ENCODE measurements around the gene GBP2. TPM values are rescaled to one million over a fixed set of nuclear protein-coding genes. Genes with fewer than 3 reads are reported as not detected.

The GBP2 gene
- total RNA-seq, 1 donor, result 55.0 TPM

DNA sequence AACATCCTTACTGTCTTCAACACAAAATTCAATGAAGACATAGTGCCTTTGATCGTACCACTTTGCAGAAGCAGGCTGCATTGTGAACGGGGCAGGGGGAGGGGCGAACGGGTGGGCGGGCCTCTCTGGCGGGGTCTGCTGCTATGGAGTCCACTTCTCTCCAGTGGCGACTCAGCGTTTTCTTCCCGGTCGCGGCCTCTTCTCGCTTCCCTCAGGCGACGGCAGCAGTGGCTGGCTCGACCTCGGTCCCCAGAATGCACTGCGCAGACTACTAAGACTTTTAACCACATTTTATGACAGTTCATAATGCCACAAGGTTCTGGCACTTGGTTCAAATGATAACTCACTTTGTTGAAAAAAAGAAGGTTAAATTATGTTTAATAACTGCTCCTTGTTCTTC, 21.2 kb downstream of the GBP2 start:
- H3K4me3 ChIP-seq (ENCODE audit: insufficient read depth, low read length), result no peak overlapping the region
- no peaks in the 10 kb centered on the region for H3K9me3 ChIP-seq (ENCODE audit: low read depth, low read length)
- no peaks in the 10 kb centered on the region for H3K27me3 ChIP-seq (ENCODE audit: insufficient read depth, low read length)
- TF ChIP-seq, protein P1, sequence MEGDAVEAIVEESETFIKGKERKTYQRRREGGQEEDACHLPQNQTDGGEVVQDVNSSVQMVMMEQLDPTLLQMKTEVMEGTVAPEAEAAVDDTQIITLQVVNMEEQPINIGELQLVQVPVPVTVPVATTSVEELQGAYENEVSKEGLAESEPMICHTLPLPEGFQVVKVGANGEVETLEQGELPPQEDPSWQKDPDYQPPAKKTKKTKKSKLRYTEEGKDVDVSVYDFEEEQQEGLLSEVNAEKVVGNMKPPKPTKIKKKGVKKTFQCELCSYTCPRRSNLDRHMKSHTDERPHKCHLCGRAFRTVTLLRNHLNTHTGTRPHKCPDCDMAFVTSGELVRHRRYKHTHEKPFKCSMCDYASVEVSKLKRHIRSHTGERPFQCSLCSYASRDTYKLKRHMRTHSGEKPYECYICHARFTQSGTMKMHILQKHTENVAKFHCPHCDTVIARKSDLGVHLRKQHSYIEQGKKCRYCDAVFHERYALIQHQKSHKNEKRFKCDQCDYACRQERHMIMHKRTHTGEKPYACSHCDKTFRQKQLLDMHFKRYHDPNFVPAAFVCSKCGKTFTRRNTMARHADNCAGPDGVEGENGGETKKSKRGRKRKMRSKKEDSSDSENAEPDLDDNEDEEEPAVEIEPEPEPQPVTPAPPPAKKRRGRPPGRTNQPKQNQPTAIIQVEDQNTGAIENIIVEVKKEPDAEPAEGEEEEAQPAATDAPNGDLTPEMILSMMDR (IDR thresholded peaks at IDR 0.05; ENCODE audit: extremely low read depth, low read depth, low read length), result no peak
- H3K4me2 ChIP-seq (ENCODE audit: insufficient read depth, low read length), result no peak overlapping the region
- H3K36me3 ChIP-seq (ENCODE audit: insufficient read depth, low read length), result no peaks in the 10 kb centered on the region
- H3K27ac ChIP-seq (ENCODE audit: low read depth, low read length), result no peak overlapping the region
- H3K79me2 ChIP-seq (ENCODE audit: insufficient read depth, low read length), result no peaks in the 10 kb centered on the region
- H2AFZ ChIP-seq (ENCODE audit: low read length), result no peak overlapping the region
- no peaks in the 10 kb centered on the region for H3K4me1 ChIP-seq (ENCODE audit: insufficient read depth, low read length)
- no peak for DNase-seq (ENCODE audit: insufficient read length, low spot score, missing footprints)
- H4K20me1 ChIP-seq (ENCODE audit: insufficient read depth, low read length), result no peaks in the 10 kb centered on the region

DNA sequence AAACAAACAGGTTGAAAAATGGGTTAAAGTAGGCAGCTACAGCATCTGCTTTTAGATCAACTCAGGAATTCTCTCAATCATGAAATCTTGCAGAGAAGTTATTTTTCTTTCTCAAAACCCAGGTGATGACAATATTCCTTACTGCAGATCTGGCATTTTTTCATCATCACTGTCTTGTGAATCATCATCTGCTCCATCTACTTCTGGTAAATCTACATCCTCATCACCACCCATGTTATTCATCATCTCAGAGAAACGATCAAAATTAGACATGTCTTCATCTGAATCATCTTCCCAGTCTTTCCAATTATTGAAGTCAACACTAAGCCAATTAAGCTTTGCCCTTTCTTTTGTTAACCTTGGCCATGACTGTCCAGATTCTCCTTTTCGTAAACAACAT, 21.8 kb downstream of the GBP2 start:
- no peaks in the 10 kb centered on the region for H3K36me3 ChIP-seq (ENCODE audit: insufficient read depth, low read length)
- no peak for DNase-seq (ENCODE audit: insufficient read length, low spot score, missing footprints)

DNA sequence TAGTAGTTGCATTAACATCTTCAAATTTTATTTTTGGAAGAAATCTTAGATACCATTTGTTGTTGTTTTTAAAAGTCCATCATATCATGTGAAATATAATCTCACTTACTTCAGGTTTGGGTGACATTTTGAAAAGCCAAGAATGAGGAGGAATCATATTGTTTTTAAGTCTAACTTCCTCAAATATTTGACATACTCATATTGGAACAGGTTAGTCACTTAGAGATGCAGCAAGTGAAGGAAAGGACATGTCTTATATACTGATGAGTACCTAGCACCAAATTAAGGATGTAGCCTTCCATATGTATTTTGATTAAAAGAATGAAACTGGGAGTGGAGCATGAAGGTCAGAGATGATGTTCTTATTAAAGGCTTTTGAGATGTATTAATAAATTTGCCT, 23.9 kb downstream of the GBP2 start:
- no peak overlapping the region for H3K4me3 ChIP-seq (ENCODE audit: insufficient read depth, low read length)
- TF ChIP-seq, protein P1 (IDR thresholded peaks at IDR 0.05; ENCODE audit: extremely low read depth, low read depth, low read length), result no peak
- H2AFZ ChIP-seq (ENCODE audit: low read length), result no peak overlapping the region
- no peak overlapping the region for H3K27ac ChIP-seq (ENCODE audit: low read depth, low read length)
- H3K4me2 ChIP-seq (ENCODE audit: insufficient read depth, low read length), result no peak overlapping the region
- H4K20me1 ChIP-seq (ENCODE audit: insufficient read depth, low read length), result no peaks in the 10 kb centered on the region
- no peaks in the 10 kb centered on the region for H3K36me3 ChIP-seq (ENCODE audit: insufficient read depth, low read length)
- no peaks in the 10 kb centered on the region for H3K79me2 ChIP-seq (ENCODE audit: insufficient read depth, low read length)
- no peaks in the 10 kb centered on the region for H3K27me3 ChIP-seq (ENCODE audit: insufficient read depth, low read length)
- no peaks in the 10 kb centered on the region for H3K4me1 ChIP-seq (ENCODE audit: insufficient read depth, low read length)
- no peak for DNase-seq (ENCODE audit: insufficient read length, low spot score, missing footprints)
- H3K9me3 ChIP-seq (ENCODE audit: low read depth, low read length), result no peaks in the 10 kb centered on the region

More for the DNA sequence above, 21.8 kb downstream of the GBP2 start:
- no peak overlapping the region for H2AFZ ChIP-seq (ENCODE audit: low read length)
- no peak overlapping the region for H3K4me3 ChIP-seq (ENCODE audit: insufficient read depth, low read length)
- H3K27ac ChIP-seq (ENCODE audit: low read depth, low read length), result no peak overlapping the region
- TF ChIP-seq, protein P1 (IDR thresholded peaks at IDR 0.05; ENCODE audit: extremely low read depth, low read depth, low read length), result no peak
- no peaks in the 10 kb centered on the region for H3K27me3 ChIP-seq (ENCODE audit: insufficient read depth, low read length)
- no peaks in the 10 kb centered on the region for H4K20me1 ChIP-seq (ENCODE audit: insufficient read depth, low read length)
- H3K4me2 ChIP-seq (ENCODE audit: insufficient read depth, low read length), result no peak overlapping the region
- no peaks in the 10 kb centered on the region for H3K79me2 ChIP-seq (ENCODE audit: insufficient read depth, low read length)
- no peaks in the 10 kb centered on the region for H3K9me3 ChIP-seq (ENCODE audit: low read depth, low read length)
- no peaks in the 10 kb centered on the region for H3K4me1 ChIP-seq (ENCODE audit: insufficient read depth, low read length)

DNA sequence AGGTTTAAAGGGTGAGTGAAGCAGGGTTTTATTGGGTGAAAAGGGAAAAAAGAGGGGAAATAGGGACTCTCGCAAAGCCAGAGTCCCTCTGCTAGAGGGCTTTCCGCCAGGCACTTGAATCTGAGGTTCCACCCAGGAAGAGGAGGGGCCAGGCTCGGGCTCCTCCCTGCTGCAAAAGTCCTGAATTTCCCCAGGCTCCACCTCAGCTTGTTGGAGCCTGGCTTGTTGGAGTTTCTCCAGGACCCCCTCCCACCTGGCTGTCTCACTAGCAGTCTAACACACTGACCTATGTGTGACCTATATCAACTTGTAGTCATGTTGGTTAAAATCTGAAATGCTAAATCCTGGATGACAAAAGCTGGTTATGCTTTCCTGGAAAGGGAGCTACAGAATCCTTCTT, 25.5 kb downstream of the GBP2 start:
- TF ChIP-seq, protein P1 (IDR thresholded peaks at IDR 0.05; ENCODE audit: extremely low read depth, low read depth, low read length), result no peak
- Histone ChIP-seq H3K27ac (ENCODE audit: low read depth, low read length) (no peak overlapping the region), H3K4me1 (ENCODE audit: insufficient read depth, low read length) (no peaks in the 10 kb centered on the region), H3K27me3 (ENCODE audit: insufficient read depth, low read length) (no peaks in the 10 kb centered on the region), H3K4me3 (ENCODE audit: insufficient read depth, low read length) (no peak overlapping the region), H2AFZ (ENCODE audit: low read length) (no peak overlapping the region), H3K79me2 (ENCODE audit: insufficient read depth, low read length) (no peaks in the 10 kb centered on the region), H3K9me3 (ENCODE audit: low read depth, low read length) (no peaks in the 10 kb centered on the region), H3K36me3 (ENCODE audit: insufficient read depth, low read length) (no peaks in the 10 kb centered on the region), H3K4me2 (ENCODE audit: insufficient read depth, low read length) (no peak overlapping the region), H4K20me1 (ENCODE audit: insufficient read depth, low read length) (no peaks in the 10 kb centered on the region)
- no peak for DNase-seq (ENCODE audit: insufficient read length, low spot score, missing footprints)
